ENCODE data around the gene TMEM169. TPM values are rescaled to one million over a fixed set of nuclear protein-coding genes. Genes with fewer than 3 reads are reported as not detected.

Gene TMEM169
- total RNA-seq, 4 donors from 2014 or later, result 0.36 to 1.6 (median 0.70) TPM

GRCh38 chr2:216070195-216070594, 11.5 kb upstream of the TMEM169 start:
- DNase-seq (ENCODE audit: low spot score) (no peak), ATAC-seq (ENCODE audit: low FRiP score) (no peak)
- TF ChIP-seq CTCF (IDR thresholded peaks at IDR 0.05), result no peak

DNA sequence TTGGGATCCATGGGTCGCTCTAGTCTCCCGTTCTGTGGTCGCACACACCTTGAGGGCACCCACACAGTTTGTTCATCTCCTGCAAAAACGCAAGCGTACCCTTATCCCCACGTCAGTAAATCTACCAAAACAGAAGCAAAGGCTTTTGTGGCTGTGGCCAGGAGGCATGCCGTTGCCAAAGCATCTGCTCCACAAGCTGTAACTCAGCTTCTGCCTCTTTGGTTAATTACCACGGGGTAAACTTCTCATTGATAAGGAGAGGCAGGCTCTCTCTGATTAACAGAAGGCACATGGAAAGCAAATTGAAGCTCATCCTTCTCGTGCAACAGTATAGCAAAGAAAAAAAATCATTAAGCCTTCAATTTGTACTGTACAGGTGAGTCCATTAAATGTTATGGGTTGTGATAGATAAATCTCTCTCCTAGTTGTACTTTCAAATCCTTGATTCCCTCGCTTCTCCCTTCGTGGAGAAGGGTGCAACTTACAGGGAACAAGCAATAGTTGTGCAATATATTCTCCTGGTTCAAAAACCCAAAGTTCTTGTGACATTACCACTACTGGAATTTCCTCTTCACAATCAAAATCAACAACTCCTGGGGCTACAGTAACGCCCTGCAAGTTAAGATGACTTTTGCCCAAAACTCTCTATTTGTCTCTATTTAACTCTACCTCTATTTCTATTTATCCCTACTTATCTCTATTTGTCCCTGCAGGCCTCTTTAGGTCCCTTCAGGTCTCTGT, 10.4 kb upstream of the TMEM169 start:
- ATAC-seq (ENCODE audit: low FRiP score) (no peak), DNase-seq (ENCODE audit: low spot score) (no peak)
- no peak for TF ChIP-seq CTCF (IDR thresholded peaks at IDR 0.05)

GRCh38 chr2:216072473-216072872, 9.2 kb upstream of the TMEM169 start:
- DNase-seq (ENCODE audit: low spot score) (no peak), ATAC-seq (ENCODE audit: low FRiP score) (no peak)
- TF ChIP-seq CTCF (IDR thresholded peaks at IDR 0.05), result no peak

GRCh38 chr2:216073773-216074172, 7.9 kb upstream of the TMEM169 start:
- no peak for DNase-seq (ENCODE audit: low spot score)
- no peak for TF ChIP-seq CTCF (IDR thresholded peaks at IDR 0.05)
- no peak for ATAC-seq (ENCODE audit: low FRiP score)

DNA sequence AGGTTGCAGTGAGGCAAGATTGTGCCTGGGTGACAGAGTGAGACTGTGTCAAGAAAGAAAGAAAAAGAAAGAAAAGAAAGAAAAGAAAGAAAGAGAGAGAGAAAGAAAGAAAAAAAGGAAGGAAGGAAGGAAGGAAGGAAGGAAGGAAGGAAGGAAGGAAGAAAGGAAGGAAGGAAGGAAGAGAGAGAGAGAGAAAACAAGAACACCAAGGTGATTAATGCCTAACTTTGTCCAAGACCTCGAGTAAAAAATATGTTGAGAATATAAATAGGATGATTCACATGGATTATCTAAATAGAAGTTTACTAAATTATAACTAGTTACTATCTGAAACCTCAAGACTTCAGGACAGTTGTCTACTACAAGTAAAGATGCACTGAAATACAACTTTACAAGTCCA, 7.3 kb upstream of the TMEM169 start:
- no peak for ATAC-seq (ENCODE audit: low FRiP score)
- no peak for TF ChIP-seq CTCF (IDR thresholded peaks at IDR 0.05)

DNA sequence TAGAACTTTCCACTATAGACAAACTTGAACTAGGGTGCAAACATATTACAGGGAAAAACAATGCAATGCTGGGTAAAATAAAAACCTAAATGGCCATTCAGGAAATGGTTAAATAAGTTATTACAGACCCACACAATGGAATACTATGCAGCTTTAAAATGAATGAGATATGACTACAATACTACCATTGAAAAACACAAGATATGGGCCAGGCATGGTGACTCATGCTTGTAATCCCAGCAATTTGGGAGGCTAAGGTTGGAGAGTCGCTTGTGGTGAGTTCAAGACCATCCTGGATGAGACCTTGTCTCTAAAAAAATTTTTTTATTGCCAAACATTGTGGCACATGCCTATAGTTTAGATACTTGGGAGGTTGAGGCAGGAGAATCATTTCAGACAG, 6.9 kb upstream of the TMEM169 start:
- TF ChIP-seq CTCF (IDR thresholded peaks at IDR 0.05), result no peak
- no peak for ATAC-seq (ENCODE audit: low FRiP score)
- no peak for DNase-seq (ENCODE audit: low spot score)

More for the DNA sequence above, 7.3 kb upstream of the TMEM169 start:
- no peak for DNase-seq (ENCODE audit: low spot score)
